RWPE1 (cell line): ENCODE data around the gene TP53TG3B.
"Not testable (repeated sequence)": the region's sequence is repeated elsewhere in the genome, so short reads cannot be mapped to it uniquely, and the experiment has no call there.

Experiments used
- CTCF ChIA-PET: fragments of 350-600 bp; sonication (Branson Sonifier 250); formaldehyde crosslinking; extraction: SDS; loops from one replicate; lab custom pipeline; 2021; lab: Yijun Ruan, JAX
- POLR2A ChIA-PET: fragments of 400-600 bp; formaldehyde crosslinking; extraction: SDS; loops from one replicate; lab custom pipeline; 2020; ENCODE audit warnings: antibody characterized with exemption; ENCODE audit not compliant: low non-redundant PET; lab: Yijun Ruan, JAX
- DNase-seq: peaks from one replicate; pipeline ENCODE4 v3.0.0; 2012; ENCODE audit warnings: low spot score
- H3K27ac ChIP-seq: fragments of 450-650 bp; 2 replicates; pipeline ENCODE4 v1.5.1; 2017

Gene TP53TG3B

GRCh38 chr16:33360541-33360940, at the start of gene TP53TG3B:
TSS of gene TP53TG3B (plus strand) at chr16:33360841. CDS start at chr16:33360909, 68 bp downstream.
- POLR2A ChIA-PET, DNase-seq, H3K27ac ChIP-seq, CTCF ChIA-PET: not testable (repeated sequence)

- H3K27ac ChIP-seq, POLR2A ChIA-PET, DNase-seq, CTCF ChIA-PET: not testable (repeated sequence)
Measured at GRCh38 chr16:33336226-33337012, 24.2 kb upstream of the TP53TG3B start.

- H3K27ac ChIP-seq, DNase-seq, POLR2A ChIA-PET, CTCF ChIA-PET: not testable (repeated sequence)
Measured at GRCh38 chr16:33337627-33338542, 22.8 kb upstream of the TP53TG3B start.

- H3K27ac ChIP-seq, POLR2A ChIA-PET, CTCF ChIA-PET, DNase-seq: not testable (repeated sequence)
Measured at GRCh38 chr16:33338543-33338951, 22.1 kb upstream of the TP53TG3B start.

GRCh38 chr16:33339093-33340061, 21.3 kb upstream of the TP53TG3B start:
- H3K27ac ChIP-seq, DNase-seq, CTCF ChIA-PET, POLR2A ChIA-PET: not testable (repeated sequence)
